ENCODE results near the gene AHRR. TPM values are rescaled to one million over a fixed set of nuclear protein-coding genes. Genes with fewer than 3 reads are reported as not detected.
A peak's percentile ranks its signal among the peaks of the same experiment; 100 is the strongest.

The AHRR gene
- total and polyA plus RNA-seq, 4 donors: 2.8 to 5.5 (median 3.8) TPM

DNA sequence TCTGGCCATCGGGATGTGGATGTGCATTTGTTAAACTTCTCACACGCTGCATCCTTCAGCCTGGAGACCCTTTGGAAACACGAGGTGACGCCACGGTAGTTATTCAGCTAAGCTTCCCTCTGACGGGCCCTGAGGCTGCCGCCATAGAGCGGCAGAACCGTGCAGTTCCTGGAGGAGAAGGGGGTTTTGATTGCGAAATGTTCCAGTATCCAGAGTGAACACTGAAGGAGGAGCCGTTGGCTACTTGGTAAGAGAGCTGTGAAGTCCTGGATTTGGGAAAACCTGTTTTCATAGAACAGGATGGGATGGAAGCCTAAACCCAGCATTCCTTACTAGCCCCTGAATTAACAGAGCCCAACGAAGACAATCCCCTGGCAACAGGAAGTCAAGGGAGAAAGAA, 98.5 kb downstream of the AHRR start:
- Histone ChIP-seq H3K36me3 (ENCODE audit: control insufficient read depth, insufficient read depth, low read length) (peaks cover 6% of the 10 kb centered on the region), H3K4me3 (ENCODE audit: low read depth, low read length) (no peak overlapping the region), H3K9me3 (ENCODE audit: control insufficient read depth, insufficient read depth, low read length) (no peaks in the 10 kb centered on the region), H3K27me3 (ENCODE audit: control insufficient read depth, insufficient read depth, low read length) (no peaks in the 10 kb centered on the region), H3K27ac (ENCODE audit: low read depth, low read length) (no peak overlapping the region), H3K4me1 (ENCODE audit: control insufficient read depth, insufficient read depth, low read length) (peaks cover 22% of the 10 kb centered on the region)
- no peak for DNase-seq (ENCODE audit: low read depth in 4 of 6, low spot score in 6 of 6)
- 84% methylated on average over 11 of the region's 12 CpGs for WGBS (ENCODE audit: insufficient coverage)

- 92% methylated on average over 47 of the region's 52 CpGs for WGBS (ENCODE audit: insufficient coverage)
- peaks cover 14% of the 10 kb centered on the region for H3K4me1 ChIP-seq (ENCODE audit: control insufficient read depth, insufficient read depth, low read length)
- no peak overlapping the region for H3K4me3 ChIP-seq (ENCODE audit: low read depth, low read length)
- H3K27ac ChIP-seq (ENCODE audit: low read depth, low read length): no peak overlapping the region
- no peaks in the 10 kb centered on the region for H3K27me3 ChIP-seq (ENCODE audit: control insufficient read depth, insufficient read depth, low read length)
- H3K9me3 ChIP-seq (ENCODE audit: control insufficient read depth, insufficient read depth, low read length): no peaks in the 10 kb centered on the region
- peaks cover 6% of the 10 kb centered on the region for H3K36me3 ChIP-seq (ENCODE audit: control insufficient read depth, insufficient read depth, low read length)
- no peak for DNase-seq (ENCODE audit: low read depth in 4 of 6, low spot score in 6 of 6)
Observed at GRCh38 chr5:420632-421286, 99.2 kb downstream of the AHRR start.

DNA sequence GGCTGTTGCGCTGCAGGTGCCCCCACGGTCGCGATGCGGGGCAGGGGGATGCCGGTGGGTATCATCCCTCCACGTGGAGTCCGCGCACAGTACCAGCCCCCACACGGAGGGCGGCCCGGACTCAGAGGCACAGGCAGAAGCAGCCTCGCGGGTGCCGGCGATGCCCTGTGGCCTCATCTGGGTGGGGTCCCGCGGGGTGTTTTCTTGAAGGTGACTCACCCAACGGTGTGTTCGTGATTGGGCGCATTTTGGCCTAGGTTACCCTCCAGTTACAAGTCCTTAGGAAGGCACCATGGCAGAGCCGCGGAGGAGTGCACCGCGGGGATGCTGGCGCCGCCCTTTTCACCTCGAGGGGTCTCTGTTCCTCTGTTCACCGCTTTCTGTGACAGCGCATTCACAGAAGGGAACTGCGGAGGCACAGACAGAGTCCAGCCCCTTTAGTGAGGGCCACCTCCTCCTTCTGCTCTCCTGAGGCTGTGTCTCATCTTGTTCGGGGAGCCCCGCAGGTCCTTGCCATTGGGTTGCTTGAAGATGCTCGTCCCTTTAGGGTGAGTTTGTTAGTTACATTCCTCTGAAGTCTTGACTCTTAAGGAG, 99.9 kb downstream of the AHRR start:
- DNase-seq (ENCODE audit: low read depth in 4 of 6, low spot score in 6 of 6): no peak
- Histone ChIP-seq H3K27me3 (ENCODE audit: control insufficient read depth, insufficient read depth, low read length) (no peaks in the 10 kb centered on the region), H3K4me3 (ENCODE audit: low read depth, low read length) (no peak overlapping the region), H3K27ac (ENCODE audit: low read depth, low read length) (no peak overlapping the region), H3K36me3 (ENCODE audit: control insufficient read depth, insufficient read depth, low read length) (peaks cover 6% of the 10 kb centered on the region), H3K4me1 (ENCODE audit: control insufficient read depth, insufficient read depth, low read length) (peaks cover 8% of the 10 kb centered on the region), H3K9me3 (ENCODE audit: control insufficient read depth, insufficient read depth, low read length) (no peaks in the 10 kb centered on the region)
- WGBS (ENCODE audit: insufficient coverage): 86% methylated on average over 31 of the region's 34 CpGs

- DNase-seq (ENCODE audit: low read depth in 4 of 6, low spot score in 6 of 6): no peak
- peaks cover 6% of the 10 kb centered on the region for H3K36me3 ChIP-seq (ENCODE audit: control insufficient read depth, insufficient read depth, low read length)
- no peak overlapping the region for H3K27ac ChIP-seq (ENCODE audit: low read depth, low read length)
- 88% methylated on average over 13 of the region's 13 CpGs for WGBS (ENCODE audit: insufficient coverage)
- peaks cover 7% of the 10 kb centered on the region for H3K4me1 ChIP-seq (ENCODE audit: control insufficient read depth, insufficient read depth, low read length)
- H3K4me3 ChIP-seq (ENCODE audit: low read depth, low read length): no peak overlapping the region
- H3K9me3 ChIP-seq (ENCODE audit: control insufficient read depth, insufficient read depth, low read length): no peaks in the 10 kb centered on the region
- no peaks in the 10 kb centered on the region for H3K27me3 ChIP-seq (ENCODE audit: control insufficient read depth, insufficient read depth, low read length)
Observed at GRCh38 chr5:421901-422300, 100.4 kb downstream of the AHRR start.

- peaks cover 7% of the 10 kb centered on the region for H3K4me1 ChIP-seq (ENCODE audit: control insufficient read depth, insufficient read depth, low read length)
- WGBS (ENCODE audit: insufficient coverage): 92% methylated on average over 32 of the region's 32 CpGs
- H3K36me3 ChIP-seq (ENCODE audit: control insufficient read depth, insufficient read depth, low read length): peaks cover 7% of the 10 kb centered on the region
- no peak for DNase-seq (ENCODE audit: low read depth in 4 of 6, low spot score in 6 of 6)
- no peaks in the 10 kb centered on the region for H3K9me3 ChIP-seq (ENCODE audit: control insufficient read depth, insufficient read depth, low read length)
- H3K27ac ChIP-seq (ENCODE audit: low read depth, low read length): no peak overlapping the region
- no peak overlapping the region for H3K4me3 ChIP-seq (ENCODE audit: low read depth, low read length)
- no peaks in the 10 kb centered on the region for H3K27me3 ChIP-seq (ENCODE audit: control insufficient read depth, insufficient read depth, low read length)
Observed at GRCh38 chr5:422323-423232, 101.1 kb downstream of the AHRR start.

DNA sequence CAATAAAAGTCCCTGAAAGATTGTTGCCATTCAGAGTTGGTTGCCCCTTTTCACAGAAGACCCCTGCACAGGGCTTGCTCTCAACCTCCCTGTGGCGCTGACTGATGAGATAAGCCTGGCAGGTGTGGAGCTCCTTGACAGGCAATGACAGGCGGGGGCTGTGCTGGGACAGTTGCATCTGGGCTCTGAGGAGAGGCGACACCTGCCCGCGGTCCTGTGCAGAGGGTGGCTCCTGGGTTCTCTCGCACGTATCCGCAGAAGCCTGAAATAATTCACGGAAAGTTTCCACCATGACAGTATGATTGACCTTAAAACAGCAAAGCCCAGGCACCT, 101.7 kb downstream of the AHRR start:
- H3K9me3 ChIP-seq (ENCODE audit: control insufficient read depth, insufficient read depth, low read length): no peaks in the 10 kb centered on the region
- H3K27ac ChIP-seq (ENCODE audit: low read depth, low read length): no peak overlapping the region
- H3K4me1 ChIP-seq (ENCODE audit: control insufficient read depth, insufficient read depth, low read length): peaks cover 7% of the 10 kb centered on the region
- no peak for DNase-seq (ENCODE audit: low read depth in 4 of 6, low spot score in 6 of 6)
- no peaks in the 10 kb centered on the region for H3K27me3 ChIP-seq (ENCODE audit: control insufficient read depth, insufficient read depth, low read length)
- peaks cover 13% of the 10 kb centered on the region for H3K36me3 ChIP-seq (ENCODE audit: control insufficient read depth, insufficient read depth, low read length)
- no peak overlapping the region for H3K4me3 ChIP-seq (ENCODE audit: low read depth, low read length)
- WGBS (ENCODE audit: insufficient coverage): 90% methylated on average over 9 of the region's 9 CpGs

- H3K4me3 ChIP-seq (ENCODE audit: low read depth, low read length): no peak overlapping the region
- H3K27me3 ChIP-seq (ENCODE audit: control insufficient read depth, insufficient read depth, low read length): no peaks in the 10 kb centered on the region
- H3K4me1 ChIP-seq (ENCODE audit: control insufficient read depth, insufficient read depth, low read length): peaks cover 2% of the 10 kb centered on the region
- H3K27ac ChIP-seq (ENCODE audit: low read depth, low read length): no peak overlapping the region
- H3K36me3 ChIP-seq (ENCODE audit: control insufficient read depth, insufficient read depth, low read length): peaks cover 15% of the 10 kb centered on the region
- H3K9me3 ChIP-seq (ENCODE audit: control insufficient read depth, insufficient read depth, low read length): no peaks in the 10 kb centered on the region
- WGBS (ENCODE audit: insufficient coverage): 89% methylated on average over 20 of the region's 24 CpGs
- no peak for DNase-seq (ENCODE audit: low read depth in 4 of 6, low spot score in 6 of 6)
Observed at GRCh38 chr5:423626-424261, 102.2 kb downstream of the AHRR start.

DNA sequence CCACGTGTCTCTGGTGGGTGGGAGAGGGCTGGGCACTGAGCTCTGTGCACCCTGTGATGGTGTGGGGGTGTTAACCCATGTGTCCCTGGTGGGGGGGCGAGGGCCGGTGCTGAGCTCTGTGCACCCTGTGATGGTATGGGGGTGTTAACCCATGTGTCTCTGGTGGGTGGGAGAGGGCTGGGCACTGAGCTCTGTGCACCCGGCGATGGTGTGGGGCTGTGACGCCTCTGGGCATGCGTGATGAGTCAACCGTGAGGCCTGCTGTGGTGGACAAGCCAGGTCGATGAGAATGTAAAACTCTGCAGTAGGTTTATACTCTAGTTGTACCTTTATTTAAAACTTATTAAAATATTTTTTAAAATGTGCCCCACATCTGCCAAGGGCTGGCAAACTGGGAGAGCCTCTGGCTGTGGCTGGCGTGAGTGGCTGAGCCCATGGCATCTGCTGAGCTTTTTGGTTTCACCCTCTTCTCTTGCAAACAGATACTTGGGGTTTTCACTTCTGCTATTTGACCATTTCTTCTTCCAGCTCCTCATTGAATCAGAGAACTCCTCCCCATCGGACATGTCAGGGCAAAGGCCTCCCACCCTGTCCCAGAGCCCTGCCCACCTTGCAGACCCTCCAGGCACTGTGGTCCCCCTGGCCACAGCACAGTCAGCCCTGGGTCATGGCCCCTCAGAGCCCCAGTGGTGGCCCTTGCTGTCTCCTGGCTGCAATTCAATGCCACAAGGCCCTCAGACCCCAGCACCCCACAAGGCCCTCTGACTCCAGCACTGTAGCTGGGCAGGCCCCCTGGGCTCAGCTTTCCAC, 103.0 kb downstream of the AHRR start:
- peaks cover 15% of the 10 kb centered on the region for H3K36me3 ChIP-seq (ENCODE audit: control insufficient read depth, insufficient read depth, low read length)
- no peaks in the 10 kb centered on the region for H3K27me3 ChIP-seq (ENCODE audit: control insufficient read depth, insufficient read depth, low read length)
- no peak overlapping the region for H3K4me3 ChIP-seq (ENCODE audit: low read depth, low read length)
- H3K9me3 ChIP-seq (ENCODE audit: control insufficient read depth, insufficient read depth, low read length): no peaks in the 10 kb centered on the region
- 95% methylated on average over 6 of the region's 11 CpGs for WGBS (ENCODE audit: insufficient coverage)
- H3K27ac ChIP-seq (ENCODE audit: low read depth, low read length): no peak overlapping the region
- DNase-seq (ENCODE audit: low read depth in 4 of 6, low spot score in 6 of 6): no peak
- H3K4me1 ChIP-seq (ENCODE audit: control insufficient read depth, insufficient read depth, low read length): peaks cover 5% of the 10 kb centered on the region

- peaks cover 16% of the 10 kb centered on the region for H3K4me1 ChIP-seq (ENCODE audit: control insufficient read depth, insufficient read depth, low read length)
- 83% methylated on average over 1 of the region's 5 CpGs for WGBS (ENCODE audit: insufficient coverage)
- no peaks in the 10 kb centered on the region for H3K9me3 ChIP-seq (ENCODE audit: control insufficient read depth, insufficient read depth, low read length)
- no peaks in the 10 kb centered on the region for H3K27me3 ChIP-seq (ENCODE audit: control insufficient read depth, insufficient read depth, low read length)
- H3K4me3 ChIP-seq (ENCODE audit: low read depth, low read length): no peak overlapping the region
- peaks cover 19% of the 10 kb centered on the region for H3K36me3 ChIP-seq (ENCODE audit: control insufficient read depth, insufficient read depth, low read length)
- peak in 2 of 6 donors; percentile 44 to 71 for DNase-seq (ENCODE audit: low read depth in 4 of 6, low spot score in 6 of 6)
- H3K27ac ChIP-seq (ENCODE audit: low read depth, low read length): no peak overlapping the region
Observed at GRCh38 chr5:425714-426113, 104.2 kb downstream of the AHRR start.

Measured in spinal cord (tissue), 10 donors.